GM23338 (cell line): ENCODE results near the gene CLCN4.

Source experiments
- CTCF ChIP-seq, 2 experiments: fragments of 200-600 bp in 1 of 2; sonication (generic) in 1 of 2; conservative IDR thresholded peaks; 2 replicates each; pipeline versions ENCODE4 v1.5.1 to v1.6.1; 2016 to 2017; ENCODE audit warnings: antibody characterized with exemption in 2 of 2, low read depth in 2 of 2, mild to moderate bottlenecking in 2 of 2, moderate library complexity in 1 of 2
- POLR2AphosphoS5 ChIP-seq: IDR thresholded peaks from 2 replicates; pipeline ENCODE4 v1.6.1; 2016; ENCODE audit warnings: antibody characterized with exemption, low read depth
- REST ChIP-seq: IDR thresholded peaks from one replicate; pipeline ENCODE4 v1.6.1; 2018; ENCODE audit warnings: antibody characterized with exemption; ENCODE audit not compliant: unreplicated experiment

- TF ChIP-seq POLR2AphosphoS5: no peak
- TF ChIP-seq CTCF (conservative IDR thresholded peaks at IDR 0.05; ENCODE audit: low read depth in 2 of 2): no peak
- no peak for TF ChIP-seq REST
Measured at GRCh38 chrX:10233173-10233572, 76.4 kb downstream of the CLCN4 start.
